Measurements from ENCODE around the gene VMAC. TPM values are rescaled to one million over a fixed set of nuclear protein-coding genes. Genes with fewer than 3 reads are reported as not detected.
A peak's percentile ranks its signal among the peaks of the same experiment; 100 is the strongest.

The VMAC gene
- total and polyA plus RNA-seq, 2 of the 8 experiments (the other 6 are each of a cell fraction or from before 2014, with no cell fraction given) = 1.3 to 2.2 TPM

- no peak overlapping the region for H2BK120ac ChIP-seq (replicated peaks; ENCODE audit: low read depth, low read length)
- peak overlapping the region; percentile 58 to 90 for H3K4me2 ChIP-seq (ENCODE audit: insufficient read depth in 1 of 2, low read depth in 2 of 2, low read length in 2 of 2)
- 55% methylated on average over 31 of the region's 31 CpGs; no CpG with 5 or more reads in 1 of the 2 experiments for WGBS, 2 experiments (ENCODE audit: extremely low coverage in 1 of 2, insufficient coverage in 1 of 2, insufficient read length in 1 of 2, insufficient replicate concordance in 2 of 2, low coverage in 1 of 2, low lambda C conversion rate in 2 of 2, missing lambda C conversion rate in 1 of 2)
- H4K5ac ChIP-seq (ENCODE audit: insufficient read length, low read depth, low read length) = no peak overlapping the region
- no peaks in the 10 kb centered on the region for H3K27me3 ChIP-seq (replicated peaks in 1 of 4; ENCODE audit: control insufficient read depth in 3 of 4, extremely low read depth in 1 of 4, insufficient read depth in 3 of 4, low read length in 3 of 4)
- H2AFZ ChIP-seq (ENCODE audit: low read length) = 0 out of 2 replicates have a peak overlapping the region, but pooled peaks have one; percentile 19
- H3K27ac ChIP-seq (ENCODE audit: low read depth, low read length) = no peak overlapping the region
- no peak overlapping the region for H3K14ac ChIP-seq (ENCODE audit: insufficient read length)
- no peak overlapping the region for H2AK5ac ChIP-seq (ENCODE audit: low read depth, low read length)
- peaks cover 3 to 25% of the 10 kb centered on the region in 2 experiments; a peak in 3 of 4 replicates for H3K79me2 ChIP-seq (ENCODE audit: control insufficient read depth in 1 of 2, insufficient read depth in 2 of 2, low read length in 2 of 2)
- H3K4me1 ChIP-seq (replicated peaks in 1 of 4; ENCODE audit: control insufficient read depth in 3 of 4, insufficient read depth in 4 of 4, low read length in 3 of 4) = peaks cover 0 to 5% (median 0%) of the 10 kb centered on the region in 4 experiments; a peak in 4 of 7 replicates
- H3K4ac ChIP-seq (replicated peaks; ENCODE audit: insufficient read length, low read depth, low read length) = no peak overlapping the region
- H2BK5ac ChIP-seq (ENCODE audit: low read depth, low read length) = no peak overlapping the region
- FAIRE-seq (no peak), DNase-seq (ENCODE audit: low read depth in 1 of 2, low spot score in 2 of 2) (no peak)
- no peak overlapping the region for H2BK15ac ChIP-seq (ENCODE audit: low read length)
- peaks cover 3 to 7% of the 10 kb centered on the region in 2 experiments for H4K20me1 ChIP-seq (replicated peaks in 1 of 2; ENCODE audit: control insufficient read depth in 1 of 2, insufficient read depth in 2 of 2, low read length in 2 of 2)
- H4K91ac ChIP-seq (replicated peaks; ENCODE audit: insufficient read length, low read length) = no peak overlapping the region
- peak overlapping the region; percentile 60 for H4K8ac ChIP-seq (ENCODE audit: extremely low read depth, insufficient read depth, low read length)
- no peak overlapping the region for H3K56ac ChIP-seq (replicated peaks; ENCODE audit: insufficient read length, low read depth, low read length)
- peak overlapping the region; percentile 8 to 65 (median 54); a peak in 6 of 7 replicates for H3K9ac ChIP-seq (replicated peaks in 1 of 4; ENCODE audit: extremely low read depth in 1 of 4, low read depth in 3 of 4, low read length in 3 of 4)
- no peak overlapping the region for H3K23ac ChIP-seq (ENCODE audit: insufficient read length)
- H3K9me3 ChIP-seq (ENCODE audit: insufficient read depth in 2 of 2, low read depth in 1 of 2, low read length in 1 of 2) = no peaks in the 10 kb centered on the region
- peak overlapping the region; percentile 69 to 99 (median 86) for H3K4me3 ChIP-seq (ENCODE audit: extremely low read depth in 1 of 4, insufficient read depth in 2 of 4, low read depth in 3 of 4, low read length in 4 of 4)
- H3K36me3 ChIP-seq (ENCODE audit: control insufficient read depth in 2 of 4, insufficient read depth in 4 of 4, low read length in 3 of 4) = no peaks in the 10 kb centered on the region
- no peak overlapping the region for H2BK20ac ChIP-seq (ENCODE audit: low read length)
- peaks cover 9% of the 10 kb centered on the region for H3K23me2 ChIP-seq (ENCODE audit: low read depth, low read length)
- POLR2A ChIA-PET (ENCODE audit: partially characterized antibody) = interaction anchor here (1.9 to 6.1 kb wide), 6 partner anchors 8 to 101 kb away, joined by 4 to 49 read pairs (median 14); partner anchors contain the start of gene CAPS
- CTCF ChIA-PET (ENCODE audit: partially characterized antibody) = interaction anchor here (1.6 to 6.5 kb wide), 2 partner anchors 99 to 101 kb away, joined by 3 to 43 read pairs; partner anchors contain the start of gene NRTN
- H3K79me1 ChIP-seq (ENCODE audit: low read depth, low read length) = peaks cover 5% of the 10 kb centered on the region
- no peak overlapping the region for H2BK12ac ChIP-seq (ENCODE audit: low read depth, low read length)
- no peak overlapping the region for H3K18ac ChIP-seq (ENCODE audit: extremely low read depth, low read length)
- TF ChIP-seq TAF7 (optimal IDR thresholded peaks at IDR 0.05; ENCODE audit: borderline replicate concordance, low read depth, low read length) (no peak), TEAD4 (IDR thresholded peaks at IDR 0.05; ENCODE audit: low read depth, low read length) (no peak), TAF1 (IDR thresholded peaks at IDR 0.05; ENCODE audit: low read depth, low read length) (no peak), YY1 (IDR thresholded peaks at IDR 0.05; ENCODE audit: low read depth, low read length) (no peak), SIN3A (conservative IDR thresholded peaks at IDR 0.05 in 1 of 2, IDR thresholded peaks at IDR 0.05 in 1 of 2; ENCODE audit: low read depth in 1 of 2, low read length in 2 of 2) (no peak; a peak in 1 of 4 replicates), CTBP2 (IDR thresholded peaks at IDR 0.05; ENCODE audit: borderline replicate concordance, insufficient read depth, insufficient read length, low read length) (no peak), ATF2 (IDR thresholded peaks at IDR 0.05; ENCODE audit: low read length) (no peak), SIX5 (IDR thresholded peaks at IDR 0.05; ENCODE audit: low read depth, low read length) (no peak), USF2 (IDR thresholded peaks at IDR 0.05; ENCODE audit: low read length) (no peak)
Observed at GRCh38 chr19:5905114-5905778, 574 bp downstream of the VMAC start.
